Progenitor cell of endocrine pancreas (in vitro differentiated cells): ENCODE data around the gene TDP1. TPM values are rescaled to one million over a fixed set of nuclear protein-coding genes. Genes with fewer than 3 reads are reported as not detected.

Experiments used
- DNase-seq: peaks from one replicate; pipeline ENCODE4 v3.0.0; 2021; ENCODE audit warnings: low spot score; ENCODE audit not compliant: unreplicated experiment
- H3K27ac Mint-ChIP-seq: 2 replicates; pipeline ENCODE4 v1.8.0; 2021; ENCODE audit warnings: mild to moderate bottlenecking, moderate library complexity, mixed read lengths
- H3K27me3 Mint-ChIP-seq: 2 replicates; pipeline ENCODE4 v1.8.0; 2021; ENCODE audit warnings: mixed read lengths
- H3K36me3 Mint-ChIP-seq: 2 replicates; pipeline ENCODE4 v1.8.0; 2022; ENCODE audit warnings: mixed read lengths; ENCODE audit not compliant: insufficient read depth
- H3K4me1 Mint-ChIP-seq: 2 replicates; pipeline ENCODE4 v1.8.0; 2021; ENCODE audit warnings: low read depth, mixed read lengths
- H3K4me3 Mint-ChIP-seq: 2 replicates; pipeline ENCODE4 v1.8.0; 2021; ENCODE audit warnings: low read depth, mild to moderate bottlenecking, moderate library complexity, mixed read lengths
- H3K9me3 Mint-ChIP-seq: 2 replicates; pipeline ENCODE4 v1.8.0; 2021; ENCODE audit warnings: low read depth, mixed read lengths
- total RNA-seq: library from RNA; stranded (reverse); gene quantifications from 2 replicates; pipeline ENCODE4 v1.2.1, GENCODE V29; 2021
- TF ChIP-seq, protein P1 (sequence below): fragments of 200-600 bp; sonication (generic); IDR thresholded peaks from one replicate; pipeline ENCODE4 v1.5.0; 2021; ENCODE audit warnings: antibody characterized with exemption, mild to moderate bottlenecking; ENCODE audit not compliant: unreplicated experiment

The TDP1 gene
- total RNA-seq, 1 donor from 2014 or later: 45.9 TPM

DNA sequence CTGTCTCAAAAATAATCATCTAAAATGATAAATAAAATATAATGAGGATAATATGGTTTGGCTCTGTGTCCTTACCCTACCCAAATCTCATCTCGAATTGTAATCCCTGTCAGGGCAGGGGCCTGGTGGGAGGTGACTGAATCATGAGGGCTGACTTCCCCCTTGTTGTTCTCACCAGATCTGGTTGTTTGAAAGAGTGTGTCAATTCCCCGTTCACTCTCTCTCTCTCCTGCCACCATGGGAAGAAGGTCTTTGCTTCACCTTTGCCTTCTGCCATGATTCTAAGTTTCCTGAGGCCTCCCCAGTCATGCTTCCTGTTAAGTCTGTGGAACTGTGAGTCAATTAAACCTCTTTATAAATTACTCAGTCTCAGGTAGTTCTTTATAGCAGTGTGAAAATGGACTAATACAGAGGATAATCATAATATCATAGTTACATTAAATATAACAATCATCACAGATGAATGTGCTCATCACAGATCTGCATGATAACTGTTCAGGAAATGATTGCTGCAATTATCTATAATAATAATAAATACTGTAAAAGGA lies 13.8 kb upstream of the TDP1 start:
- Mint-ChIP-seq H3K27me3 (no peaks in the 10 kb centered on the region), H3K36me3 (peaks cover 9% of the 10 kb centered on the region), H3K27ac (no peak overlapping the region), H3K4me1 (peaks cover 5% of the 10 kb centered on the region), H3K4me3 (no peak overlapping the region), H3K9me3 (peaks cover 6% of the 10 kb centered on the region)
- TF ChIP-seq, protein P1, sequence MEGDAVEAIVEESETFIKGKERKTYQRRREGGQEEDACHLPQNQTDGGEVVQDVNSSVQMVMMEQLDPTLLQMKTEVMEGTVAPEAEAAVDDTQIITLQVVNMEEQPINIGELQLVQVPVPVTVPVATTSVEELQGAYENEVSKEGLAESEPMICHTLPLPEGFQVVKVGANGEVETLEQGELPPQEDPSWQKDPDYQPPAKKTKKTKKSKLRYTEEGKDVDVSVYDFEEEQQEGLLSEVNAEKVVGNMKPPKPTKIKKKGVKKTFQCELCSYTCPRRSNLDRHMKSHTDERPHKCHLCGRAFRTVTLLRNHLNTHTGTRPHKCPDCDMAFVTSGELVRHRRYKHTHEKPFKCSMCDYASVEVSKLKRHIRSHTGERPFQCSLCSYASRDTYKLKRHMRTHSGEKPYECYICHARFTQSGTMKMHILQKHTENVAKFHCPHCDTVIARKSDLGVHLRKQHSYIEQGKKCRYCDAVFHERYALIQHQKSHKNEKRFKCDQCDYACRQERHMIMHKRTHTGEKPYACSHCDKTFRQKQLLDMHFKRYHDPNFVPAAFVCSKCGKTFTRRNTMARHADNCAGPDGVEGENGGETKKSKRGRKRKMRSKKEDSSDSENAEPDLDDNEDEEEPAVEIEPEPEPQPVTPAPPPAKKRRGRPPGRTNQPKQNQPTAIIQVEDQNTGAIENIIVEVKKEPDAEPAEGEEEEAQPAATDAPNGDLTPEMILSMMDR: no peak
- no peak for DNase-seq

DNA sequence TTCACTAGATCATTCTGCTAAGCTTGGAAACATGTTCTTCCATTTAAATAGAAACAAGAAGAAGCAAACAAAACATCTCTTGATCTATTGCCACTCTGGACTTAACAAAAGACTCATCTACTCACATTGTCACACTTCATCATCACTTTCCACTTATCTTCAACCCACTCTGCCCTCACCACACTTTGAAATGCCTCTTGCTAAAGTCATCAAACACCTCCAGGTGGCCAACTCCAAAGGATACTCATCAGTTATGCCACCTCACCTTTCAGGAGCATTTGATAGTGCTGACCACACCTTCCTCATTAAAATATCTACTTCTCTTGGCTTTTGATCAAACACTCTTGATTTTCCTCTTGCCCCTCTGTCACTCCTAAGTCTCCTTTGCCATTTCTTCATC lies 8.4 kb upstream of the TDP1 start:
- no peaks in the 10 kb centered on the region for H3K27me3 Mint-ChIP-seq
- DNase-seq: no peak
- TF ChIP-seq, protein P1: no peak
- no peak overlapping the region for H3K27ac Mint-ChIP-seq
- peaks cover 12% of the 10 kb centered on the region for H3K9me3 Mint-ChIP-seq
- peaks cover 29% of the 10 kb centered on the region for H3K36me3 Mint-ChIP-seq
- peaks cover 5% of the 10 kb centered on the region for H3K4me1 Mint-ChIP-seq
- H3K4me3 Mint-ChIP-seq: no peak overlapping the region

DNA sequence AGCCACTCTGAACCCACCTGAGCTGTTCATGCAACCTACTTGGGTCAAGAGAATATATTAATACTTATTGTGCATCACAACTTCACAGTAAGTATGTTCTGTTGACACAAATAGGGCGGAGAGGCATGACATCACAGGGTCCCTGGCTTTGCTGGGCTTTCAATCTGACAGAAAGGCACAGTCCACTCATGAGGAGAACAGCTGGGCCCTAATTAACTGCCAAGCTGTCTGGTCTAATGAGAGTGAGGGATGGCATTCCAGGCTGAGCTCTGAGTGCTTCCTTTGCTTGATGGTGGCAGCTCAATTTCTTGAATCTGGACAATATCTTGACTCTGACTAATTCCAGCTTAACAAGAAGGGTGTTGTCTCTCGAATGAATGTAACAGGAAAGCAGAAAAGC lies 3.2 kb upstream of the TDP1 start:
- Mint-ChIP-seq H3K27ac (no peak overlapping the region), H3K9me3 (peaks cover 6% of the 10 kb centered on the region), H3K27me3 (no peaks in the 10 kb centered on the region), H3K4me3 (peak overlapping the region; percentile 42), H3K36me3 (peaks cover 20% of the 10 kb centered on the region), H3K4me1 (peaks cover 23% of the 10 kb centered on the region)
- TF ChIP-seq, protein P1: no peak
- no peak for DNase-seq

DNA sequence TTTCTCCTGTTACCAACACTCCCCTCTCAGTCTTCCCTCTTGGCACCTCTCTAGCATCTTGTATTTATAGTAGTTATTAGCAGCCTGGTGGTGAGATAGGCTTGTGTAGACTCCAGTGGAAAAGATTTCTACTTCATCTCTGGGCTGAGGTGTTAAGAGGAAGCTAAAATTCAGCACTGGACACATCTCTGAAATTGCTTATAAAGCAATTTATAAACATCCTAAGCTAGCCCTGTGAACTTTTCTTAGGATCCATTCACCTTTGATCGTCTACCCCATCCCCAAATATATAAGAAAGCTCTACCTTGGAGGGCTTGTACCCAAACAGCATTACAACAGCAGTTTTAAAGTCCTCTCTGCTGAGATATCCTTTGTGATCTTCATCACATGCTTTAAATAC lies 2.1 kb upstream of the TDP1 start:
- Mint-ChIP-seq H3K4me3 (peak overlapping the region; percentile 99), H3K36me3 (peaks cover 15% of the 10 kb centered on the region)

DNA sequence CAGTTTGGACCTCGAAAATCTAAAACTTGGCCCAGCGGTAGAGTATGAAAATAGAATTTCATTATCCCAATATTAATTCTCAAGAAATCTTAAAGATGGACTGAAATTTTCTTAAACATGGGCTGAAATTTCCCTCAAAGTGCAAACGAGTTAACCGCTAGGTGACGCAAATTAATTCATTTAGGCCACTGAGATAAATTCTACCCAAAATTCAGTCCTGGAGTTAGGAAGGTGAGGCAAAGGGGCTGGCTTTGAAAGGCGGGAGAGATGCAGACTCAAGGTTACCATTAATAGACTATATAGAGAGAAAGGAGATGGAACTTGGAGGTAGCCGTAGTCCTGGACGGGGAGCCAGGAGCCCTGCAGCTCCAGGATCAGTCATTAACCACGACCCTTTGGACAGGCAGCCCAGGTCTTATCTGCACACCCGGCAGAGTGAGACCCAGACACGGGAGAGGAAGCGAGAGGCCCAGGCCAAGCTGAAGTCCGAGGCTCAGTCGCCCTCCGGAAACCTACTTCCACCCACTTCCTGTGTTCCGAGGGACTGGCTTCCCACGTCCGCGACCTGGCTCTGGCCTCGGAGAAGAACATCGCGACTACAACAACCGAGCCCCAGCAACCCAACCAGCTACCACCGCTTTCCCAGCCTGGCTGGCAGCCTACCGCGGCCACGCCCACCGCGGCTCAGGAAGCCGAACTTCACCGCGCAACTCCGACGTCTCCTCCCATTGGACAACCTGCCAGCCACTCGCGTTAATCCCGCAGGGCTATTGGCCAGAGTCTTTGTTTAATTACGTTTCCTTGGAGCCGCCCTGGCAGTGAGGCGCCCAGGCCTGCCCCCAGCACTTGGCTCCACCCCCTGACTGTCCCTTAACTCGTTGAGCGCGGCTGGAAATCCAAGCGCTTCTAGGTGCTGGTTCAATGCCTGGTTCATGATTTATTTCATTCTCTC lies 1.4 kb upstream of the TDP1 start, which contains the start of gene EFCAB11:
Gene EFCAB11 (minus strand): TSS at position 661 of the 952 bp plus-strand sequence. CDS start 70 bp downstream, at position 591.
- Mint-ChIP-seq H3K27me3 (no peaks in the 10 kb centered on the region), H3K4me3 (peak within 1 kb of the TSS; percentile 99), H3K36me3 (peaks cover 15% of the 10 kb centered on the region), H3K27ac (peak within 1 kb of the TSS; percentile 97), H3K9me3 (no peaks in the 10 kb centered on the region), H3K4me1 (peaks cover 23% of the 10 kb centered on the region)
- peak; percentile 90 for DNase-seq
- TF ChIP-seq, protein P1: peak; percentile 43

More for the DNA sequence above, 2.1 kb upstream of the TDP1 start:
- H3K4me1 Mint-ChIP-seq: peaks cover 23% of the 10 kb centered on the region
- no peak for DNase-seq
- no peaks in the 10 kb centered on the region for H3K27me3 Mint-ChIP-seq
- peaks cover 2% of the 10 kb centered on the region for H3K9me3 Mint-ChIP-seq
- TF ChIP-seq, protein P1: no peak
- H3K27ac Mint-ChIP-seq: peak overlapping the region; percentile 23
